T-helper 2 cell treated with Interferon-gamma antibody and Interleukin-4, amounts not matched to agents 100 ng/mL and 5 ng/mL, for 36 hours (primary cell): ENCODE results near the gene PAX6. TPM values are rescaled to one million over a fixed set of nuclear protein-coding genes. Genes with fewer than 3 reads are reported as not detected.

Source experiments
- intact Hi-C: fragments of 100-400 bp; cut with micrococcal nuclease; formaldehyde crosslinking; loops from one replicate; pipeline ENCODE4 v1.15.1; 2023
- total RNA-seq: library from RNA; stranded (reverse); gene quantifications from 2 replicates; pipeline ENCODE4 v1.2.3, GENCODE V29; 2022

PAX6 gene
- not detected in 2 replicates for total RNA-seq

- intact Hi-C loops: no loop called here
Observed at GRCh38 chr11:31810779-31811647, at the start of gene PAX6. Gene PAX6 (minus strand): TSS chr11:31811322. CDS start chr11:31806411, 4,911 bp downstream.

GRCh38 chr11:31860391-31860790, 49.3 kb upstream of the PAX6 start:
- intact Hi-C loops: no loop called here

- intact Hi-C loops: no loop called here
Observed at GRCh38 chr11:31856248-31856647, 45.1 kb upstream of the PAX6 start.

GRCh38 chr11:31855466-31855865, 44.3 kb upstream of the PAX6 start:
- intact Hi-C loops: no loop called here

GRCh38 chr11:31850365-31850764, 39.2 kb upstream of the PAX6 start:
- intact Hi-C loops: no loop called here

GRCh38 chr11:31847761-31848160, 36.6 kb upstream of the PAX6 start:
- intact Hi-C loops: no loop called here

GRCh38 chr11:31845331-31845730, 34.2 kb upstream of the PAX6 start:
- intact Hi-C loops: no loop called here

GRCh38 chr11:31844351-31844750, 33.2 kb upstream of the PAX6 start:
- intact Hi-C loops: no loop called here

- intact Hi-C loops: no loop called here
Observed at GRCh38 chr11:31841435-31841834, 30.3 kb upstream of the PAX6 start.

GRCh38 chr11:31834237-31834636, 23.1 kb upstream of the PAX6 start:
- intact Hi-C loops: no loop called here

GRCh38 chr11:31830406-31830805, 19.3 kb upstream of the PAX6 start:
- intact Hi-C loops: no loop called here

GRCh38 chr11:31828217-31828616, 17.1 kb upstream of the PAX6 start:
- intact Hi-C loops: no loop called here

- intact Hi-C loops: no loop called here
Observed at GRCh38 chr11:31827455-31828206, 16.5 kb upstream of the PAX6 start.

GRCh38 chr11:31826536-31827438, 15.7 kb upstream of the PAX6 start:
- intact Hi-C loops: loop anchor here (1.0 kb wide), 1 partner anchor 23 kb away; no protein-coding TSS in a partner anchor

GRCh38 chr11:31825838-31826484, 14.8 kb upstream of the PAX6 start:
- intact Hi-C loops: loop anchor here (1.0 kb wide), 1 partner anchor 23 kb away; no protein-coding TSS in a partner anchor

GRCh38 chr11:31824879-31825837, 14.0 kb upstream of the PAX6 start:
- intact Hi-C loops: no loop called here

GRCh38 chr11:31824332-31824878, 13.3 kb upstream of the PAX6 start:
- intact Hi-C loops: no loop called here

- intact Hi-C loops: no loop called here
Observed at GRCh38 chr11:31823644-31824331, 12.7 kb upstream of the PAX6 start.
